HG02610 (cell line): Measurements from ENCODE around the gene OIP5.
"Not testable (repeated sequence)": the region's sequence is repeated elsewhere in the genome, so short reads cannot be mapped to it uniquely, and the experiment has no call there.

Experiments
- ATAC-seq: cut with Tn5 transposase; IDR thresholded peaks from one replicate; pipeline ENCODE4 v1.9.1; 2021; ENCODE audit warnings: mild to moderate bottlenecking, moderate library complexity; ENCODE audit not compliant: unreplicated experiment

OIP5 gene

DNA sequence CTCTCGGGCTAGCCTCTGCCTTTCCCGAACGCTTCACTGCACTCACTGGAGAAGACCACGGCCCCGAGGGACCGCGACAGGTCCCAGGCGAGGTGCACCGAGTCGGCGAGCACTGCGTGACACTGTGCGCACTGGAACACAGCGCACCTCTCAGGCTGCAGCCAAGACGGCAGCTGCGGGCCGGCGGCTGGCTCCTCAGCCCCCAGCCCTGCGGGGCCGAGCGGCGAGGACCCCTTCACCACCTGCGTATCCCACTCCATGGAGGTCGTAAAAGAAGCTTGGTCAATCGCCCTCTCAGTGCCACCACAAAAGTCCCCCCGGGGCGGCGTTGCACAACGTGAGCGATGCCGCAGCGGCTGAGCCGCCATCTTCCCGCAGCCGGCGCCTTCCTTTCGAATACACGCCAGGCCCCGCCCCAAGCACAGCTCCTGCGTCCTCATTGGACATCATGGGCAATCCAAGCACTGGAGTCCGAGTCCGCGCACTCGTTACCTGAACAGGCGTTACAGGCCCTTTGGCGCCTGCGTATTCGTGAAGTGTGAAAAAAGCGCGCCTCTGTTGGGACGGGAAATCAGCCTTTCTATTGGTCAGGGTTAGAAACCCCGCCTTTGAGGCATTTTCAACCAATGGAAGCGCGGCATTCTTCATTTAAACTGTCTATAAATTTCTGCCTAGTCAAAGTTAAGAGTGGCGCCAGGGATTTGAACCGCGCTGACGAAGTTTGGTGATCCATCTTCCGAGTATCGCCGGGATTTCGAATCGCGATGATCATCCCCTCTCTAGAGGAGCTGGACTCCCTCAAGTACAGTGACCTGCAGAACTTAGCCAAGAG lies at the start of gene OIP5, which contains the start of gene NUSAP1:
TSS of gene OIP5 (minus strand) at position 398 of the 832 bp plus-strand sequence. CDS start at position 368, 30 bp downstream.
TSS of gene NUSAP1 (plus strand) at position 688 of the 832 bp plus-strand sequence. CDS start at position 765, 77 bp downstream.
- peak; percentile 87 for ATAC-seq

DNA sequence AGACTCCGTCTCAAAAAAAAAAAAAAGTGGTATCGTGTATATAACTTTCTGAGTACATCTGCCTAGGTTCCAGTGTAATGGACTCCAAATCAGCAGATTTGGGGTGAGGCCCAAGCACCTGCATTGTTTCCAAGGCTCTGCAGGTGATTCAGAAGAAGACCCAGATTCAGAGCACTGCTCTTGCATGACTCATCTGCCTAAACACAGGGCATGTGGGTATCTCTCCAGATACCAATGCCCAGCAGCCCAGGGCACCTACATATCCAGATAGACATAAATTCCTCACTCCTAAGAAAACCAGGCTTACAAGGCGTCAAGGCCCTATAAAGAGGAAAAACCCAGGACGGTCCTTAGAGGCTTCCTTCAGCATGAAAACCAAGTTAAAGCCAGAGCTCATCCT lies 45.6 kb upstream of the OIP5 start:
- no peak for ATAC-seq

DNA sequence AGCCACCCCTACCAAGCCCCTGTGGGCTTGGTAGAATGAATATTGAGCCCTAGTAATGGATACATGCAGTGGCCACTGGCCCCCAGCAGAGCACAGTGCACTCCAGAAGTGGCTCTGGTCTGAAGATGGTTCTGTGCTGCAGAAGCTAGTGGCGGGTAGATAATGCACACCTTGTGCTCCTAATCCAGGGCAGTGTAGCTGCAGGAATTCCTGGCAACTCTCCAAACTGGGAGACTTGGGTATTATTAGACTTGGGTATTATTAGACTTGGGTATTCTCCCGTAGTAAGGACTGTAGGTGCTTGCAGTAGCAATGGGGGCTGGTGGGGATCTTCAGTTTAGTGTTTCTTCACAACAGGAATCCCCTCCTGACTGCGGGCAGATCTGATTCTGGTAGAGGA lies 35.0 kb upstream of the OIP5 start:
- ATAC-seq: no peak

DNA sequence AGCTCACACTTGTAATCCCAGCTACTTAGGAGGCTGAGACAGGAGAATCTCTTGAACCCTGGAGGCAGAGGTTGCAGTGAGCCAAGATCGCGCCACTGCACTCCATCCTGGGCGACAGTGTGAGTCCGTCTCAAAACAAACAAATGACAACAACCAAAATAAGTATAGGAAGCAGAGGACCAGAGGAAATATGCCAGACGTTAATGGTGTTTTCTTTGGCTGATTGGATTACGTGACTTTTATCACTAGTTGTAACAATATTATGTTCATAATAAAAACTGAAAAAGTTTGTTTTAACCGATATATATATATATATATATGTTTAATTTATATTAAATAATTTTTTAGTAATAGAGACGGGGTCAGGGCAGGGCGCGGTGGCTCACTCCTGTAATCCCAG lies 22.0 kb upstream of the OIP5 start:
- no peak for ATAC-seq

DNA sequence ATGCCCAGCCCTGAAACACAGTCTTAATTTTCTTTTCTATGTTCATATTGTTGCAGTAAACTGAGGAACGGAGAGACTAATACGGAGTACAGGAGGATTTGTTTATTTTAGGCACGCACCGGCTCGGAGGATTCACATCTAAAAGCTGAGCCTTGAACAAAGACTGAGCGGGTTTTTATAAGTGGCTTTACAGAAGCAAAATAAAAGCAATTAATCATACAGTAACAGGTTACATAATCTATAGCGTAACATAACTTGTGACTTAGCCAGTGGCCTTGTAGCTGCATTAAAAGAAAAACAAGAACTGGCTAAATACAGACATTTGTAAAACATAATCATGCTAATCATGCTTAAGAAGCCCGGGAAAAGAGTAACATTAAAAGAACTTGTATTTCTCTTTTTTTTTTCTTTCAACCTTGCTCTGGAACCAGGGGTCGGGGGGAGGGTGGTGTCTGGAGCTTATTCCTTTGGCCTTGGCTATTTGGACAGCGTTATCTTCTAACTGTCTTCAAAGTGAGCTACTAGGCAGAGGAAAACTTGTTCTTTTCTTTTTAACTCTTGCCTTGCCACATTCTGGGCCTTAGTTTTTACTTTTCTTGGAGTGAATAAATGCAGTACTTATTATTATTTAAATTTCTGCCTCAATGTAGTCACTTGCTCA lies 17.8 kb upstream of the OIP5 start:
- ATAC-seq: no peak

DNA sequence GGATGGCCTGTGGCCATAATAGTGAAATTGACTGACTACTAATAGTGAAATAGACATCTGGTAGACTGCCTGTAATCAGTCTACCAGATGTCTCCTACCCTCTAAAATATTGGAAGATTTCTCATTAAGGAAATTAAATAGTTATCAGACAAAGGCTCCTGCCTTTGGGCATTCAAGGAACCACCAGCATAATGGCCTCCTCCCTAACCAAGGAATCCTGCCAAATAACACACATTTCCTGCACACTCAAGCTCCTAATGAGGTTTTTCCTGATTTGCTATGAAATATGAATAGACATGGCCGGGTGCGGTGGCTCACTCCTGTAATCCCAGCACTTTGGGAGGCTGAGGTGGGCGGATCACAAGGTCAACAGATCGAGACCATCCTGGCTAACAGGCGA lies 14.8 kb upstream of the OIP5 start:
- no peak for ATAC-seq

DNA sequence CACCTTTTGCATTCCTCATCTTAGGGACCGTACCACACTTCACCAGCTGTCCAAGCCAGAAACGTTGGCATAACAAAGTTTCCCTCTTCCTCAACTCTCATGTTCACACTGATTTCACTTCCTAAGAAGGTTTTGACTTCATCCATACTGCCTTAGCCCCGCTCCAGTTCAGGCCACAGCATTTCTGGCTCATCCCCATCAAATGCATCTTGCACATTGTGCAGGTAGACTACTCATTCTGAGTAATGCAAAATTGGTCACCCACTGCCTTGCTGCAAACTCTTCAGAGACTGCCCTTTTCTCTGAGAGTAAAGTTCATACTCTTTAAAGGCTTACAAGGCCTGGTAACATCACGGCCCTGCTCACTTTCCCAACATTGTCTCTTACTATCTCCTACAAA lies 9.1 kb upstream of the OIP5 start:
- no peak for ATAC-seq

DNA sequence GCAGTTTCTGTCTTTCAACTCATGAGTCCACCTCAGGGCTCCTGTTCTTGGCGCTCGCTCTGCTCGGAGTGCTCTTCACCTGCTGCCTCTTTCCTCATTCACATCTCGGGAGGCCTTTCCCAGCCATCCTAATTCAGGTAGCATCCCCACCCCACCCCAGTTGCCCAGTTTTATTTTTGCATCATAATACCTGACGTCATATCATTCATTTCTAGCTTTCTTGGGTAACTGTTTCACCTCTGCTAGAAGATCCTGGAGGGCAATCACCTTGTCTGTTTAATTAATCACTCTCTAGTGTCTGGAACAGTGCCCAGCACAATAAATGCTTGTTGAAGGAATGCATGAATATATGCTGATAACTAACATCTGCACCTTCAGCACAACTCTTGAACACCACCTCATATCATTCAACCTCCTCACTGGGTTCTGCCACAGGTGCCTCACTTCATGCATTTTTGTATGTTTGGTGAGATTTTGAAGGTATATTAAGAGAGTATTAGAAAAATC lies 7.9 kb upstream of the OIP5 start:
- no peak for ATAC-seq

DNA sequence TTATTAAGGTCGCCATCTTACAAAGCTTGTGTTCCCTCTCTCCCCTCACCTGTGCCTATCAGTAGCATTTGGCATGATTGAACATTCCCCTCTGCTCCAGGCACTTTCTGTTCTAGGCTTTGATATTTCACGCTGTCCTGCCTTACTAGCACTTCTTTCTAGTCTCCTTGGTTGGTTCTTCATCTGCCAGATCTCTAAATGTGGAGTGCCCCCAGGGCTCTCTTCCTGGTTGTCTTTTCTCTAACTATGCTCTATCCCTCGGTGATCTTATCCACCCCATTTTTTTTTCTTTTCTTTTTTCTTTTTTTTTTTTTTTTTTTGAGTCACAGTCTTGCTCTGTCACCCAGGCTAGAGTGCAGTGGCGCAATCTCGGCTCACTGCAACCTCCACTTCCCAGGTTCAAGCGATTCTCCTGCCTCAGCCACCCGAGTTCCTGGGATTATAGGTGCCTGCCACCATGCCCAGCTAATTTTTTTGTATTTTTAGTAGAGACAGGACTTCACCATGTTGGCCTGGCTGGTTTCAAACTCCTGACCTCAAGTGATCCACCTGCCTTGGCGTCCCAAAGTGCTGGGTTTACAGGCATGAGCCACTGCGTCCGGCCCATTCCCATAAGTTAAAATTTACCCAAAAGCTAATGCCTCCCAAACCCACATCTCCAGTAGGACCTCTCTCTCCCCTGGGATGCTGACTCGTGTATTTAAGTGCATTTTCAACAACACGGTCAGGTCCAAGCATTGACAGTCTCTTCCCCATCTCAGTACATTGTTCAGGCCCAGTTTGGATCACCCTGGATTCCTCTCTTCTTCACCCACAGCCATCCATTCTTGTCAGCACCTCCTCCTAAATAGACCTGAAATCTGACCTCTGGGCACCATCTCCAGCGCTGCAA lies 5.5 kb upstream of the OIP5 start:
- ATAC-seq: no peak

DNA sequence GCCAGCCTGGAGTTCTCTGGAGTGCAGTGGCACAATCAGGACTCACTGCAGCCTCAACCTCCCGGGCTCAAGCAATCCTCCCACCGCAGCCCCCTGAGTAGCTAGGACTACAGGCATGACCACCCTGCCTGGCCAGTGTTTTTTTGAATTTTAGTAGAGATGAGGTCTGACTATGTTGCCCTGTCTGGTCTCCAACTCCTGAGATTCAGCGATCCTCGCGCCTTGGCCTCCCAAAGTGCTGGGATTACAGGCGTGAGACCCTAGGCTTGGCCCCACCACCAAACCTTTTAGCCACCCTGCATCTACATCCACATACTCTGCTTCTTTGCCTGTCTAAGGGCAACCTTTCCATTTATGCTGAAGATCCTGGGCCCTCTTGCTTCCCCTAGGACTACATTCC lies 4.7 kb upstream of the OIP5 start:
- no peak for ATAC-seq

DNA sequence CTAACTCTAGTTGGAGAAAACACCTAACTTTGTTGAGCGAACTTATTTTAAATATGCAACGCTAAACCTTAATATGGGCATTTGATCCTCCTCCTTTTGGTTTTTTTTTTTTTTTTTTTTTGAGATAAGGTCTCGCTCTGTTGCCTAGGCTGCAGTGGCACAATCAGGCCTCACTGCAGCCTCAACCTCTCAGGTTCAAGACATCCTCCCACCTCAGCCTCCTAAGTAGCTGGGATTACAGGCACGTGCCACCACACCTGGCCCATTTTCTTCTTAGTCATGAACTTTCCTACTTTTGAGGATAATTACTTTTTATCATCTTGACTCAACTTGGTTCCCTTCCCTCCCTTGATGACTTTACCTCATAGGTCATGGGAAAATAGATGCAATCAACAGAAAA lies 4.2 kb upstream of the OIP5 start:
- ATAC-seq: no peak

DNA sequence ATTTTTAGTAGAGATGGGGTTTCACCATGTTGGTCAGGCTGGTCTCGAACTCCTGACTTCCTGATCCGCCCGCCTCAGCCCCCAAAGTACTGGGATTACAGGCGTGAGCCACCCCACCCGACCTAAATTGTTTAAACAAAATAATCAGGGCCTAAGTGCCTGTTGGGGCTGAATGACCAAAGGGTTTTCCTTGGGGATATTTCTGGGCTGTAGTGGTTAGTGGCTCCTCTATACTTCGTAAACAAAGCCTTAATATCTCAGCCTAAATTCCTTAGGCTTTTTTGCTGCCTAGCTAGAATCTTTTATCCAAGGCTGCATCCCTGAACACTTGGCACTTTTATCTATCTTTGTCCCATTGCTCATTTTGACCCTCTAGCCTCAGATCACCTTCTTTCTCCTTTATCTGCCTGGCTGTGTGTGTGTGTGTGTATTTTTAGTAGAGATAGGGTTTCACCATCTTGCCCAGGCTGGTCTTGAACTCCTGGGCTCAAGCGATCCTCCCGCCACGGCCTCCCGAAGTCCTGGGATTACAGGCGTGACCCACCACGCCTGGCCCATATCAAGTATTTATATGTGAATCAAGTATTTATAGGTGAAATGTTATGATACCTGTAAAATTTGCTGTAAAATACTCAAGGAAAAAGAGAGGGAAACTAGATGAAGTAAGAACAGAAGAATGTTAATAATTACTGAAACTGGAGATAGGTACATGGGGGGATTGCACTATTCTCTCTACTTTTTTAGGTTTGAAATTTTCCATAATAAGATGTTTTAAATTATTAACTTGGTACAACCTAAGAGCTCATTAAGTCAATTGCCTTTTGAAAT lies 2.1 kb upstream of the OIP5 start:
- ATAC-seq: no peak

DNA sequence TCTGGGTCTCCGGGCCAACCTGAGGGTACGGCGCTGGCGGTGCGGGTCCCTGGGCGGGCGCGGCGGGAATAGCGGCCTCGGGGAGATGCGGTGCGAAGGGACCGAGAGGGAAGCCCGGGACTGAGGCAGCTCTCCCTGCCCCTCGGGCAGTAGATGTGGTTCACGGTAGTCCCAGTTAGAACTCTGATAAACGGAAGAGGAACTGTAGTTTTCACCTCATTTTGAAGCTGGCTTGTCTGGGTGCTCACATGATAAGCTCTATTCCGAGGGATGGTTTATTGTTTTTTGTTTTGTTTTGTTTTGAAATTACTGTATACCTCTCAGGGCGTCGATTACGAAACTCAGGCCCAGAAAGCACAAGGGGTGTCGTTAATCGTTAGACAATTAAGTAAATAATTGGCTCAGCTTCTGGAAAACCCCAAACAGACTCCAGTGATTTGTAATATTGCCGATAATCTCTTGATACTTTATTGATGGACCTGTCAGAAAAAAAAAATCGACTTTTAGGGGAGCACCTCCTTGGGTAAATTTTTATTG lies 703 bp upstream of the OIP5 start:
- ATAC-seq: peak; percentile 21

DNA sequence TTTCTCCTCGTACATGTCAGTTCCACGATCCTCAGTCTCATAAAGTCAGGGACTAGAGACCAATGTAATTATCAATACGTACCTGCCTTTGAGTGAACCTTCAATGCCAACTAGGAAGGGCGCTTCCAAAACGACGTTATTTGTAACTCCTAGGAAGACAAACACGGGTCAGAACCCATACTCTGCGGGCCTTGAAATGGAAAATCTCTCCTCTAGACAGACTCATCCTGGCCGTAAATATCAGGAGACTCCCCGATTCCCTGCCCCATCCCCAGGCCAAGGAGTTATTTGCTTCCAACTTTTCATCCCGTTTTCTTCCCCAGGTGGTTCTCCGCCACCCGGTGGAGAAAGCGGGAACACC lies 578 bp downstream of the OIP5 start:
- ATAC-seq: no peak

DNA sequence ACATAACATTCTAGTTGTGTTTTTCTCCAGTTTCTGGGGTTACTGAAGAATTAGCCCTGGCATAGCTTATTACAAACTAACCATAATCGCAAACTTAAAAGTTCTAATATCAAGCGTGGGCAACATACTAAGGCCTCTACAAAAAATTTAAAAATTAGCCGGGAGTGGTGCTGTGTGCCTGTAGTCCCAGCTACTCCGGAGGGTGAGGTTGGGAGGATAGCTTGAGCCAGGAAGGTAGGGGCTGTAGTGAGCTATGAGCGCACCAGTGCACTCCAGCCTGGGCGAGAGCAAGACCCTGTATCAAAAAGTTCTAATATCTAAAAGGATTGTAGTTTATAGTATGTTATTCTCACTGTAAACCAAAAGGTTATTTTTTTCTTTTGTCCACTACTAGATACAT lies 1.1 kb downstream of the OIP5 start:
- ATAC-seq: no peak

DNA sequence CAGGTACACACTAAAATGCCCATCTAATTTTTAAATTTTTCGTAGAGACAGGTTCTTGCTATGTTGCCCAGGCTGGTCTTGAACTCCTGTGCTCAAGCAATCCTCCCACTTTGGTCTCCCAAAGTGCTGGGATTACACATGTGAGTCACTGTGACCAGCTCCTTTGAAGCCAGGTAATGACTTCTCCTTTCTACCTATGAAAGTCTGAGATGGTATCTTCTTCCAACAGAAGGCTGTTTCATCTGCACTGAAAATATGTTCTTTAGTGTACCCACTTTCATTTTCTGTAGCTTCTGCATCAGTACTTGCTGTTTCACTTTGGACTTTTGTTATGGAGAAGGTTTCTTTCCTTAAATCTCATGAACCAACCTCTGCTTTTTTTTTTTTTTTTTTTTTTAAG lies 8.8 kb downstream of the OIP5 start:
- ATAC-seq: no peak

DNA sequence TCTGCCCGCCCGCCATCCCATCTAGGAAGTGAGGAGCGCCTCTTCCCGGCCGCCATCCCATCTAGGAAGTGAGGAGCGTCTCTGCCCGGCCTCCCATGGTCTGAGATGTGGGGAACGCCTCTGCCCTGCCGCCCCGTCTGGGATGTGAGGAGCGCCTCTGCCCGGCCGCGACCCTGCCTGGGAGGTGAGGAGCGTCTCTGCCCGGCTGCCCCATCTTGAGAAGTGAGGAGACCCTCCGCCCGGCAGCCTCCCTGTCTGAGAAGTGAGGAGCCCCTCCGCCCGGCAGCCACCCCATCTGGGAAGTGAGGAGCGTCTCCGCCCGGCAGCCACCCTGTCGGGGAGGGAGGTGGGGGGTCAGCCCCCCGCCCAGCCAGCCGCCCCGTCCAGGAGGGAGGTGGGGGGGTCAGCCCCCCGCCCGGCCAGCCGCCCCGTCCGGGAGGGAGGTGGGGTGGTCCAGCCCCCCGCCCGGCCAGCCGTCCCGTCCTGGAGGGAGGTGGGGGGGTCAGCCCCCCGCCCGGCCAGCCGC lies 11.5 kb downstream of the OIP5 start:
- ATAC-seq: not testable (repeated sequence)

DNA sequence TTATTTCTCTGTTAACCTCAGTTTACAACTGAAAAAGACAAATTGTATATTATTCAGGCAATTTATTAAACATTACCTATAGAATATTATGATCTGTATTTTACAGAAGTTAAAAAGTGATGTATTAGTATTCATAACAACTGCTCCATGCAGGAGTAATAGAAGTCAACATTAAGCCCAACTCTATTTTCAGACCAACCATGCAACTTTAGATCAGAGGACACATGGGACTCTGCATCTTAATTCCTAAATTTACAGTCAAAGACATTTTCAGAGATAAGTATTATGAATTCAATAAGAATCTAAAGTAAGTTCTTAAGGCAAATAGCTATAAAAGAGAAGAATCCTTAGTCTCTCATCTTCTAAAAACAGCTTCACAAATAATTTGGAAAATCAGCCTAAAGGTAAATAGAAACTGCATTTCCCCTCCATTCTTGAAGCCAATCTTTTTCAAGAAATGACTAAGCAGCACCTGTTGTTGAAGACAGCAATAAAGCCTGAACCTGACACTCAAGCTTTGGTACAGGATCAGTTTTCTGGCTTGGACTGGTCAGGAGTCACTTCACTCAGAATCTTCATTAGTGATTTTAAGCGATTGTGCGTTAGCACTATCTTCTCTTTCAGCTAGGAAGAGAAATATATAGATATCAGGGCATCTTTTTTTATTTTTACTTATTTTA lies 23.0 kb downstream of the OIP5 start:
- no peak for ATAC-seq

DNA sequence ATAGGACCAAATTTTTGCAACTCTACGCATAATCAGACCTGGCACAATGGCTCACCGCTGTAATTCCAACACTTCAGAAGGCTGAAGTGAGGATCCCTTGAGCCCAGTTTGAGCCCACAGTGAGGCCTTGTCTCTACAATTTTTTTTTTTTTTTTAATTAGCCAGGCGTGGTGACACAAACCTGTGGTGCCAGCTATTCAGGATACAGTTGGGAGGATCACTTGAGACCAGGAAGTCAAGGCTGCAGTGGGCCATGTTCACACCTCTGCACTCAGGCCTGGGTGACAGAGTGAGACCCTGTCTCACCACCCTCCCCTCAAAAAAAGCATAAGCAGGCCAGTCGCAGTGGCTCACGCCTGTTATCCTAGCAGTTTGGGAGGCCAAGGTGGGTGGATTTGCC lies 24.7 kb downstream of the OIP5 start:
- no peak for ATAC-seq
